MM.1S (cell line): ENCODE data around the gene RNF114.

Experiments
- CTCF ChIP-seq: fragments of 300-600 bp; sonication (generic); IDR thresholded peaks from 2 replicates; pipeline ENCODE4 v1.5.1; 2016; ENCODE audit warnings: antibody characterized with exemption, low read length, mixed read lengths
- EZH2phosphoT487 ChIP-seq: fragments of 300-600 bp; sonication (generic); IDR thresholded peaks from 2 replicates; pipeline ENCODE4 v1.6.1; 2018; ENCODE audit warnings: antibody characterized with exemption, low read length

- TF ChIP-seq CTCF (no peak), EZH2phosphoT487 (no peak)
These were observed 7.1 kb upstream of the RNF114 start for GRCh38 chr20:49929142-49929494.
